GF-D8 (cell line): ENCODE measurements around the gene CWC27.

ENCODE experiments used
- DNase-seq: peaks from one replicate; lab custom pipeline; 2025; lab: John Stamatoyannopoulos, UW

The CWC27 gene

GRCh38 chr5:65035211-65036206, 266.8 kb downstream of the CWC27 start:
- no peak for DNase-seq

GRCh38 chr5:65037831-65038815, 269.4 kb downstream of the CWC27 start:
- no peak for DNase-seq

- no peak for DNase-seq
Measured at GRCh38 chr5:65041296-65042158, 272.8 kb downstream of the CWC27 start.

GRCh38 chr5:65043843-65044359, 275.2 kb downstream of the CWC27 start:
- DNase-seq, result no peak

GRCh38 chr5:65047225-65047624, 278.5 kb downstream of the CWC27 start:
- no peak for DNase-seq

DNA sequence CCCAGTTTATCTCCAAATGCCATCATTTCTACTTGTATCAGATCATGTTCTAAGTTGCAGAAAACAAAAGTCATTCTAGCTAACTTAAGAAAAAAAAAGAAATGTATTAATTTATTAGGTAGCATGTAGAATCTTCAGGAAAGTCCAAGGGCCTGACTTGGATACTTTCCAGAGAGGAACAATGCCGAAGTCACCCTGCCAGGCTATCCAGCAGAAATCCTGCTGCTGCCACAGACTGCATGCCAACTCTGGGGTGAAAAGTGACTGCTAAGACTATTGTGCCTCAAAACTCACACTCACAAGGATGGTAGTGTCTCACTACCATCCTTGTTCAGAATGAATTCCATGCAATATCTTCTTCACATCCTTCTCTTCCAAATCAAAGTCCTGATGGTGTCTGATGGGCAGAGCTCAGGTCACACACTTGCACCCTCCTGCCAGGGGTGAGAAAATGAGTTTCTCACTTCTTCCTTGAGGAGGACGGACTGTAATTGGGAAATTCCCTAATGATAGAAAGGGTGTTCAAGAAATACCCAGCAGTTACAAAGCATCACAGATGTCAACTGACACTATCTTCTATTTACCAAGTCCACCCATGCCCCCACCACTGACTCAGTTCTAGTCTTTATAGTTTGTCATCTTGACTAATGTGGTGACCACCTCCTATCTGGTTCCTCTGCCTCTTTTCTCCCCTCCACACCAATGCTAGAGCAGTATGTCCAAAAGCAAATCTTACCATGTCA, 279.4 kb downstream of the CWC27 start:
- DNase-seq, result no peak

DNA sequence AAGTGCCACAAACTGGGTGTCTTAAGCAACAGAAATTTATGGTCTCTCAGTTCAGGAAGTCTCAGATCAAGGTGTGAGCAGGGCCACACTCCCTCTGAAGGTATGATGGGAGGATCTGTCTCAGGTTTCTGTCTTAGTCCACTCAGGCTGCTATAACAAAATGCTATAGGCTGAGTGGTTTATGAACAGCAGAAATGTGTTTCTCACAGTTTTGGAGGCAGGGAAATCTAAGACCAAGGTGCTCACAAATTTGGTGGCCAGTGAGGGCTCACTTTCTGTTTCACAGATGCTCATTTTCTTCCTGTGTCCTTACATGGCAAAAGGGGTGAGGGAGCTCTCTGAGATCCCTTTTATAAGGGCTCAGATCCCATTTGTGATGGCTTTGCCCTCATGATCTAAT, 281.4 kb downstream of the CWC27 start:
- DNase-seq, result no peak

DNA sequence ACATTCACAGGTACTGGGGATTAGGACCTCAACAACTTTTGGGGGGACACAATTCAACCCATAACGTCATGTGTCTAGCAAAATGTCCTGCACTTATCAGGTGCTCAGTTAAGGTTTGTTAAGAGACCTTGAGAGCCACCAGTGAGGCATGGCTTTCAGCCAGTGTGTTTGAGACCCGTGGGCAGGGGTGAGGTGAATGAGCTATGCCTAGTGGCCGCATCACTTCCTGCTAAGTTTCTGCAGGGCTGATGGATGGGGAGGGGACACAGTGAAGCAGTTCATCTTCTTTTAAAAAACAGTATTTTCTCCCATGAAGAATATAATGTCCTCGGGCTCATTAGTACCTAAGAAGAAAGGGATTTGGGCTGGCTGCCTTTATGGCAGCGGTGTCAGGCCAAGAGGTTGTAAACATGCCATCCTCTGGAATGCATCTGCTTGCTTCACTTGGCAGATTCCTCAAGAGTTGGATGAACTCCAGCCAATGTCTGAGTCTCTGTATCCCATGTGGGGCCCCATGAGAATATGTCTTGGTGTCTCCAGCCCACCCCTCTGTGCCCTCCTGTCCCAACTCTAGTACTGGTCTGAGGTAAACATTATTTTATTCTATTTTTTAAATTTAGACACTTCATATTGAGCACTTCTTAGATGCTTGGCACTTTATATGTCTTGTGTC, 282.2 kb downstream of the CWC27 start:
- no peak for DNase-seq

DNA sequence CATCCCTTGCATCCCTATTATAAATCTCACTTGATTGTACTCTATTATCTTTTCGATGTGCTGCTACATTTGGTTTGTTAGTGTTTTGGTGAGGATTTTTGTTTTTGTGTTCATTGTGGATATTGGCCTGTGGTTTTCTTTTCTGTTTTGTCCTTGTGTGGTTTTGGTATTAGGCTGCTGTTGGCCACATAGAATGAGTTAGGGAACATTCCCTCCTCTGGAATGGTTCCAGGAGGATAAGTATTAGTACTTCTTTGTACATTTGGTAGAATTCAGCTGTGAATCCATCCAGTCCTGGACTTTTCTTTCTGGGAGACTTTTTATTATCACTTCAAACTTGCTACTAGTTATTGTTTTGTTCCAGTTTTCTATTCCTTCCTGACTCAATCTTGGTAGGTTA, 287.2 kb downstream of the CWC27 start:
- DNase-seq, result no peak

- DNase-seq, result no peak
Measured at GRCh38 chr5:65059681-65060598, 291.2 kb downstream of the CWC27 start.

DNA sequence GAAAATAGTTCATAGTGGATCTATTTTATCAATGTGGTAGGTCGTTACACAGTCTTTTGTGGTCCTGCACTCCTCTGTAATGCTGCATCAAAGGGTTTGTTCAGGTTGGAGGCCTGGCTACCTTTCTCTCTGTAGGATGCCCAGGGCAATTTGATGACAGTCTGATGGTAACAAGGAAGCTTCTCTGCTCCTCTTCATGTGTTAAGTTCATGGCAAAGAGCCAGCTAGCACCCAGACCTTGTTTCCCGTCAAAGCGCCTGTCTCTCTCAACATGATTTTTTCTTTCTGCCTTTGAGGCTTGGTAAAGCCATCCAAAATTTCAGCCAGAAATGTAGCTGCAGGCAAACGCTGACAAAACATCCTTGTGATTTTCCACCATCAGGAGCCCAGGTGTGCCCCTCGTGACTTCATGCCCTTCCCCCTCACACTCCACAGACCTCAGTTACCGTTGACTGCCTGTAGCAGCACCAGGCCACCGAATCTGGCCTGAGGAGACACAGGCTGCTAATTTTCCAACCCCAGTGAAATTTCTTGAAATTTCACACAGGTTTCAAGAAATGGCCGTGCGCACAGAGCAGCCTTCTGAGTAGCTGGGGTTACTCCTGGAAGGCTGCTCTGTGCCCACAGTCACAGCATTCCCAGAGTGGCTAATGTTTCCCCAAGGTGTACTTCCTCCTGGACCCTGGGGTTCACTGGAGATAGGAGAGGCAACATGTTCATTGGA, 292.7 kb downstream of the CWC27 start:
- DNase-seq, result no peak

- DNase-seq, result no peak
Measured at GRCh38 chr5:65061974-65062353, 293.2 kb downstream of the CWC27 start.

- no peak for DNase-seq
Measured at GRCh38 chr5:65062469-65063083, 293.8 kb downstream of the CWC27 start.

- no peak for DNase-seq
Measured at GRCh38 chr5:65065001-65065511, 296.3 kb downstream of the CWC27 start.

GRCh38 chr5:65066387-65067146, 297.8 kb downstream of the CWC27 start:
- no peak for DNase-seq

DNA sequence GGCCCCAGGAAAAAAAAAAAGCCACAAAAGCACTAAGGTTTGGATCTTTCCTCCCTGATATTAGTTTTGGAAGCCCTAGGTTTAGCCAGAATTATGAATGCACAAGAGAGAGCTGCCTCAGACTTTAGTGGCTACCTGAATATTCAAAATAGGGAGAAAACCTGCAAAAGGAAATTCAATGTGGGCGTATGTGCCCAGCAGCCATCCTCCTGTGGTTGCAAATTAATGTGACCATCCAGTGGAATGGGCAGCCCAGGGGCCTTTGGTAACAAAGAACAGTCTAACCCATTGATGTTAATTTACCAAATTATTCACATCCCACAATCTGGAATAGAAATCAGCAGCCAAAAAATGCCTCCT, 298.4 kb downstream of the CWC27 start:
- no peak for DNase-seq
